HUES64 (cell line): Measurements from ENCODE around the gene PPP1R3C.

Experiments used
- H3K27ac ChIP-seq: 2 replicates; pipeline ENCODE4 v1.7.0; 2013; ENCODE audit warnings: low read depth, low read length, inconsistent platforms
- H3K27me3 ChIP-seq: 2 replicates; pipeline ENCODE4 v1.6.1; 2013; ENCODE audit warnings: mild to moderate bottlenecking, low read length; ENCODE audit not compliant: insufficient read depth
- H3K36me3 ChIP-seq: 2 replicates; pipeline ENCODE4 v1.6.1; 2013; ENCODE audit warnings: mild to moderate bottlenecking, low read length; ENCODE audit not compliant: insufficient read depth
- H3K4me1 ChIP-seq: 2 replicates; pipeline ENCODE4 v1.6.1; 2013; ENCODE audit warnings: mild to moderate bottlenecking, low read length, moderate library complexity; ENCODE audit not compliant: insufficient read depth
- H3K4me3 ChIP-seq: 2 replicates; pipeline ENCODE4 v1.5.1; 2013; ENCODE audit warnings: mild to moderate bottlenecking, low read length, moderate library complexity
- H3K9ac ChIP-seq: 2 replicates; pipeline ENCODE4 v1.6.1; 2013; ENCODE audit warnings: mild to moderate bottlenecking, low read depth, low read length
- H3K9me3 ChIP-seq: 2 replicates; pipeline ENCODE4 v1.6.1; 2013; ENCODE audit warnings: low read depth, low read length; ENCODE audit not compliant: insufficient read depth
- WGBS: fragments of 150-250, 120-280 bp; methylation state at CpG from one replicate; pipeline ENCODE4 v1.1.7; 2013; ENCODE audit warnings: missing lambda C conversion rate; 5-methylcytosine and 5-hydroxymethylcytosine counted together

Gene PPP1R3C

GRCh38 chr10:91628383-91628782 lies 4.5 kb downstream of the PPP1R3C start:
- no peaks in the 10 kb centered on the region for H3K4me1 ChIP-seq
- WGBS, result 96% methylated on average over 1 of the region's 1 CpG
- H3K9ac ChIP-seq, result no peak overlapping the region
- no peaks in the 10 kb centered on the region for H3K36me3 ChIP-seq
- peaks cover 15% of the 10 kb centered on the region for H3K27me3 ChIP-seq
- H3K4me3 ChIP-seq, result no peak overlapping the region
- no peak overlapping the region for H3K27ac ChIP-seq
- 0 out of 2 replicates have a peak, but pooled peaks cover 2% of the 10 kb centered on the region for H3K9me3 ChIP-seq

GRCh38 chr10:91627344-91628102 lies 5.3 kb downstream of the PPP1R3C start:
- H3K4me1 ChIP-seq, result no peaks in the 10 kb centered on the region
- no peak overlapping the region for H3K27ac ChIP-seq
- no peaks in the 10 kb centered on the region for H3K36me3 ChIP-seq
- no peak overlapping the region for H3K9ac ChIP-seq
- no peak overlapping the region for H3K4me3 ChIP-seq
- peaks cover 9% of the 10 kb centered on the region; the same call in 1 of the 2 replicates for H3K9me3 ChIP-seq
- peaks cover 7% of the 10 kb centered on the region for H3K27me3 ChIP-seq
- WGBS, result 92% methylated on average over 7 of the region's 7 CpGs

- Histone ChIP-seq H3K36me3 (no peaks in the 10 kb centered on the region), H3K9me3 (peaks cover 10% of the 10 kb centered on the region; the same call in 1 of the 2 replicates), H3K4me1 (no peaks in the 10 kb centered on the region), H3K4me3 (no peak overlapping the region), H3K27ac (no peak overlapping the region), H3K27me3 (peaks cover under 1% of the 10 kb centered on the region), H3K9ac (no peak overlapping the region)
- WGBS, result 97% methylated on average over 2 of the region's 2 CpGs
Measured at GRCh38 chr10:91626936-91627335, 5.9 kb downstream of the PPP1R3C start.

- no peak overlapping the region for H3K9ac ChIP-seq
- no peaks in the 10 kb centered on the region for H3K4me1 ChIP-seq
- H3K36me3 ChIP-seq, result no peaks in the 10 kb centered on the region
- H3K27me3 ChIP-seq, result no peaks in the 10 kb centered on the region
- H3K9me3 ChIP-seq, result peaks cover 14% of the 10 kb centered on the region; the same call in 1 of the 2 replicates
- no peak overlapping the region for H3K27ac ChIP-seq
- H3K4me3 ChIP-seq, result no peak overlapping the region
Measured at GRCh38 chr10:91624633-91625032, 8.2 kb downstream of the PPP1R3C start.

GRCh38 chr10:91622601-91623000 lies 10.3 kb downstream of the PPP1R3C start:
- no peaks in the 10 kb centered on the region for H3K36me3 ChIP-seq
- WGBS, result 100% methylated on average over 1 of the region's 1 CpG

GRCh38 chr10:91621483-91622113 lies 11.3 kb downstream of the PPP1R3C start:
- Histone ChIP-seq H3K9ac (no peak overlapping the region), H3K4me3 (no peak overlapping the region), H3K4me1 (no peaks in the 10 kb centered on the region), H3K27me3 (no peaks in the 10 kb centered on the region), H3K9me3 (peaks cover 14% of the 10 kb centered on the region; the same call in 1 of the 2 replicates), H3K36me3 (no peaks in the 10 kb centered on the region), H3K27ac (no peak overlapping the region)
- 88% methylated on average over 1 of the region's 1 CpG for WGBS

More at GRCh38 chr10:91622601-91623000, 10.3 kb downstream of the PPP1R3C start:
- no peak overlapping the region for H3K9ac ChIP-seq
- peaks cover 14% of the 10 kb centered on the region; the same call in 1 of the 2 replicates for H3K9me3 ChIP-seq
- no peak overlapping the region for H3K4me3 ChIP-seq
- H3K27me3 ChIP-seq, result no peaks in the 10 kb centered on the region
- no peak overlapping the region for H3K27ac ChIP-seq
- no peaks in the 10 kb centered on the region for H3K4me1 ChIP-seq

GRCh38 chr10:91617072-91617609 lies 15.7 kb downstream of the PPP1R3C start:
- Histone ChIP-seq H3K9ac (no peak overlapping the region), H3K27ac (no peak overlapping the region), H3K4me1 (no peaks in the 10 kb centered on the region), H3K4me3 (no peak overlapping the region), H3K36me3 (no peaks in the 10 kb centered on the region), H3K9me3 (peaks cover 7% of the 10 kb centered on the region; the same call in 1 of the 2 replicates), H3K27me3 (no peaks in the 10 kb centered on the region)
- WGBS, result 92% methylated on average over 6 of the region's 7 CpGs

GRCh38 chr10:91616137-91616536 lies 16.7 kb downstream of the PPP1R3C start:
- Histone ChIP-seq H3K4me1 (no peaks in the 10 kb centered on the region), H3K9me3 (peaks cover 2% of the 10 kb centered on the region; the same call in 1 of the 2 replicates), H3K9ac (no peak overlapping the region), H3K4me3 (no peak overlapping the region), H3K27ac (no peak overlapping the region), H3K36me3 (no peaks in the 10 kb centered on the region), H3K27me3 (no peaks in the 10 kb centered on the region)
- 86% methylated on average over 1 of the region's 1 CpG for WGBS

- Histone ChIP-seq H3K9ac (no peak overlapping the region), H3K27me3 (no peaks in the 10 kb centered on the region), H3K4me3 (no peak overlapping the region), H3K9me3 (peaks cover 2% of the 10 kb centered on the region; the same call in 1 of the 2 replicates), H3K36me3 (no peaks in the 10 kb centered on the region), H3K27ac (no peak overlapping the region), H3K4me1 (no peaks in the 10 kb centered on the region)
- WGBS, result 91% methylated on average over 2 of the region's 2 CpGs
Measured at GRCh38 chr10:91614225-91614624, 18.6 kb downstream of the PPP1R3C start.

GRCh38 chr10:91613411-91614187 lies 19.3 kb downstream of the PPP1R3C start:
- Histone ChIP-seq H3K9me3 (peaks cover 2% of the 10 kb centered on the region; the same call in 1 of the 2 replicates), H3K27me3 (no peaks in the 10 kb centered on the region), H3K36me3 (no peaks in the 10 kb centered on the region), H3K27ac (no peak overlapping the region), H3K4me1 (no peaks in the 10 kb centered on the region; the same call in 1 of the 2 replicates), H3K9ac (no peak overlapping the region), H3K4me3 (no peak overlapping the region)
- 93% methylated on average over 4 of the region's 4 CpGs for WGBS
